B cell (primary cell): ENCODE data around the gene RBKS.

Source experiments
- CTCF ChIP-seq: fragments of 200-600 bp; IDR thresholded peaks from one replicate; pipeline ENCODE4 v1.8.0; 2022; ENCODE audit warnings: antibody characterized with exemption, mild to moderate bottlenecking
- EZH2 ChIP-seq: IDR thresholded peaks from 2 replicates; pipeline ENCODE4 v1.6.1; 2012; ENCODE audit warnings: borderline replicate concordance, low read depth, mild to moderate bottlenecking, moderate library complexity, low read length; ENCODE audit not compliant: insufficient read depth, poor library complexity, severe bottlenecking

GRCh38 chr2:27829791-27830190 is 60.4 kb downstream of the RBKS start:
- TF ChIP-seq CTCF (no peak), EZH2 (no peak)
